Omental fat pad (tissue), 4 donors: ENCODE measurements around the gene WDR38. TPM values are rescaled to one million over a fixed set of nuclear protein-coding genes. Genes with fewer than 3 reads are reported as not detected.

Experiments used
- ATAC-seq: fragments of 150-250 bp; one replicate; pipeline ENCODE4 v1.9.1; 2016; ENCODE audit warnings: mild to moderate bottlenecking, moderate library complexity; ENCODE audit not compliant: low FRiP score
- DNase-seq: peaks from one replicate; pipeline ENCODE4 v3.0.0-alpha.2; 2019; ENCODE audit warnings: low spot score
- total RNA-seq, 4 donors: library from RNA; depleted of rRNA; stranded (reverse); fragments of >200 nt; gene quantifications; one replicate each; pipeline ENCODE4 v1.1.0, GENCODE V29; 2016
- TF ChIP-seq, protein P1 (sequence below), 3 donors: fragments of 450-650 bp; IDR thresholded peaks; one replicate each; pipeline ENCODE4 v1.5.1; 2016 to 2017; ENCODE audit warnings: antibody characterized with exemption in 3 of 3, mild to moderate bottlenecking in 3 of 3, moderate library complexity in 2 of 3

Gene WDR38
- total RNA-seq, 4 donors from 2014 or later, result 0.36 TPM; not detected in 3

DNA sequence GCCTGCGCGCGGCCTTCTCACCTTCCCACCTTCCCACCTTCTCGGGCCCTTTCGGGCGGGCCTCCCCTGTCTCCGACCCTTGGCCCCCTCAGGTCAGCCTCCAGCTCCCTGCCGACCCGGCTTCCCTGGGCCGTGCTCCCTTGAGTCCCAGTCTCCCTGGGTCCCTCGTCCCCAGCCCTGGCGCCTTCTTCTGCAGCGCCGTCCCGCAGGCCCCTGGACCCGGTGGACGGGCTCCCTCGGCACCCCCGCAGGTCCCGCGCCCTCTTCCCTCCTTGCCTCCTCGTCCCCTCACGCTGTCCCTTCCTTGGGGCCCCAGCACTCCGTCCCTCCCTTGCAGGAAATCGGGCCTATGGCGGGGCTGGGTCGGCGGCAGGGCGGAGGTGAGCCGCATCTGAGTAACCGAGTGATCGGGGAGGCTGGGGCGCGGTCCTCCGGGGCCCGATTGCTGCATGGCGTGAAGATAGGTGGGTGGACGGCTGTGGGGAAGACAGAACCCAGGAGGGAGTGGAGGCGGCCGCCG, 16.3 kb downstream of the WDR38 start:
- TF ChIP-seq, protein P1, sequence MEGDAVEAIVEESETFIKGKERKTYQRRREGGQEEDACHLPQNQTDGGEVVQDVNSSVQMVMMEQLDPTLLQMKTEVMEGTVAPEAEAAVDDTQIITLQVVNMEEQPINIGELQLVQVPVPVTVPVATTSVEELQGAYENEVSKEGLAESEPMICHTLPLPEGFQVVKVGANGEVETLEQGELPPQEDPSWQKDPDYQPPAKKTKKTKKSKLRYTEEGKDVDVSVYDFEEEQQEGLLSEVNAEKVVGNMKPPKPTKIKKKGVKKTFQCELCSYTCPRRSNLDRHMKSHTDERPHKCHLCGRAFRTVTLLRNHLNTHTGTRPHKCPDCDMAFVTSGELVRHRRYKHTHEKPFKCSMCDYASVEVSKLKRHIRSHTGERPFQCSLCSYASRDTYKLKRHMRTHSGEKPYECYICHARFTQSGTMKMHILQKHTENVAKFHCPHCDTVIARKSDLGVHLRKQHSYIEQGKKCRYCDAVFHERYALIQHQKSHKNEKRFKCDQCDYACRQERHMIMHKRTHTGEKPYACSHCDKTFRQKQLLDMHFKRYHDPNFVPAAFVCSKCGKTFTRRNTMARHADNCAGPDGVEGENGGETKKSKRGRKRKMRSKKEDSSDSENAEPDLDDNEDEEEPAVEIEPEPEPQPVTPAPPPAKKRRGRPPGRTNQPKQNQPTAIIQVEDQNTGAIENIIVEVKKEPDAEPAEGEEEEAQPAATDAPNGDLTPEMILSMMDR (IDR thresholded peaks at IDR 0.05), result no peak
- ATAC-seq, result peak; percentile 22
- DNase-seq, result no peak

DNA sequence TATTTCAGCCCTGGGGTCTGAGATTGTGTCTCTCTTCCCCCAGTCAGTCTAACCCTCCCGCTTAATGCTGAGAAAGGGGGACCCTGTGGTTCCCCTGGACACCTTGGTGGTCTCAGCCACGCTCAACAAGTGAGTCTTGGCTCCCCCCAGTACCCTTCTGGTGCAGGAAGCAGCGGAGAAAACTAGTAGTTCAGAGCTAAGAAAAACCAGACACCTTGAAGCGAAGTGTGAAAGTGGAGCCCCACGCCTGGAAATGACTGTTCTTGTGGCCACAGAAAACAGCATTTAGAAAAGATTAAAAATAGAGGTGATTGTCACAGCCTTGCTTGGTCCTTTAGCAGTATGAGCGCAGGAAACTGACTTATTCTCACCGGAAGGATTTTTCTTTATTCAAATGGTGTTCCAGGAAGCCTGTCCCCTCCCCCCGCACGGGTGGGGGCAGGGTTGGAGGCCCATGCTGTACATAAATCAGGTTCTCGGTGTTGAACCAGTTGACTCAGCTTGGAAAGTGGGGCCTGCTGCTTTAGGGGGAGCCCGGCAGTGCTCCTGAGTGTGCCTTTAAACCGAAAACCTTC, 16.8 kb downstream of the WDR38 start:
- DNase-seq, result peak; percentile 44
- ATAC-seq, result no peak
- TF ChIP-seq, protein P1 (IDR thresholded peaks at IDR 0.05), result no peak

DNA sequence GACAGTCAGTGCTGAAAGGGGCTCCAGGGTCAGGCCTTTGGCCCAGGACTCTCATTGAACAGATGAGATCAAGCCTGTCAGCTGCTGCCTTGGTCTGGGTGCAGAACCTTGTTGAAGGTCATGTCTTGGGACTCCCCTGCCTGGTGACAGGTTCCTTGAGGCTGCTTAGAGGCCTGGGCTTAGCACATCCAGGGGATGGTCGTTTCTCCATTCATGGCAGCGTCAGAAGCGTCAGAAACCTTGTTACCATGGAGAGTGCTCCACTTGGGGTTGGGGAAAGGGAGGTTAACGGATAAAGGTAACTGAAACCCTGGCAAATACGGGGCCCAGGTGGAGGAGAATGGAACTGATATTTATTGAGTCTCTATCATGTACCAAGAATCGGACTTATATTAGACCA, 17.5 kb downstream of the WDR38 start:
- ATAC-seq (no peak), DNase-seq (no peak)
- TF ChIP-seq, protein P1 (IDR thresholded peaks at IDR 0.05), result no peak

DNA sequence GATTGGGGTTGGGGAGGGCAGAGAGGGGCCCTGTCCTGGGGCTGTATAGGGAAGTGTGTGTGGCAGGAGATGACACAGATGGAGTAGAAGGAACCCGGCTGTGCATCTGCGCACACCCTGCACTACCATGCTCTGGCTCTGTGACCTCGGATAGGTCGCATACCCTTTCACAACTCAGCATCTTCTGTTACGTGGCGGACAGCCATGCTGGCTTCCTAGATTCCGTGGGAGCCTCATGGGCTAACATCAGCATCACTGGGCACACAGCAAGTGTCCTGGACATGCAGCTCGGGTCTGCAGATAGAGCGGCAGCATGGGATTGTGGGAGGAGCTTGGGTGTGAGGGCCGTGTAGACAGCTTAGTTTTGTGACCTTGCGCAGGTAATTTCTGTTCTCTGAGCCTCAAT, 17.9 kb downstream of the WDR38 start:
- DNase-seq (no peak), ATAC-seq (no peak)
- TF ChIP-seq, protein P1 (IDR thresholded peaks at IDR 0.05), result no peak

DNA sequence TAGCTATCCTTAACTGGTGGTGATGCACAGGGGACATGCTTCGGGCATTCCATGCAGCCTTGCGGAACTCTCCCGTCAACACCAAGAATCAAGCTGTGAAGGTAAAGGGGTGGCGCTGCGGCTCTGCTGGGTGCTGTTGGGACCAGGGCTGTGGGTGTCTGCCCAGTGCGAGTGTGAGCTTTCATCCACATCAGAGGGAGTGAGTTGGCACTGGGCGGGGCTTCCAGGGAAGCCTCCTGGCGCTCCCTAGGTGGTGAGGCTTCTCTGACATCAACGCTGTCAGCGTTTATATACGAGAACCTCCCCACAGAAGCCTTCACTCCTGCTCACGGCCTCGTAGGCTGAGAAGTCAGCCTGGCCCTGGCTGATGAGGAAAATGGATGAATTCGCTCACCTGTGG, 20.4 kb downstream of the WDR38 start:
- ATAC-seq, result no peak

DNA sequence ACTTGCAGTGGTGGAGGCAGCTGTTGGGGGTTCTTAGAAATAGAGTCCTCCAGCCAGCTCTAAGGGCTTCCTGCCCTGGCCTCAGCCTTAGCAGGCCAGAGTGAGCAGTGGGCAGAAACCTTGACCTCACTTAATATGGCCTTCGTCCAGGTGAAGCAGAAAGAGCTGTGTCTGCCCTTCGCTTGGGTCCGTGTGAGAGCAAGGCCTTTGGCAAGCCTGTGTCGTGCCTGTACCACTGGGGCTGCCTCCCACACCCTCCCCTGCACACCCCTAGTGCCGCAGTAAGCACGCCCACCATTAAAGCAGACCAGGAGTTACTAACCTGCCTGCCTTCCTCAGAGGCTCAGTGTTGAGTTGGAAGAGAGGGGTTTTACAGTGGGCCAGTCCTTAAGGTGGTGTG, 22.2 kb downstream of the WDR38 start:
- ATAC-seq (no peak), DNase-seq (no peak)
- TF ChIP-seq, protein P1 (IDR thresholded peaks at IDR 0.05), result no peak

More for the DNA sequence above, 20.4 kb downstream of the WDR38 start:
- DNase-seq, result no peak
- TF ChIP-seq, protein P1 (IDR thresholded peaks at IDR 0.05), result no peak
